Measurements from ENCODE around the gene CKAP2L.

DNA sequence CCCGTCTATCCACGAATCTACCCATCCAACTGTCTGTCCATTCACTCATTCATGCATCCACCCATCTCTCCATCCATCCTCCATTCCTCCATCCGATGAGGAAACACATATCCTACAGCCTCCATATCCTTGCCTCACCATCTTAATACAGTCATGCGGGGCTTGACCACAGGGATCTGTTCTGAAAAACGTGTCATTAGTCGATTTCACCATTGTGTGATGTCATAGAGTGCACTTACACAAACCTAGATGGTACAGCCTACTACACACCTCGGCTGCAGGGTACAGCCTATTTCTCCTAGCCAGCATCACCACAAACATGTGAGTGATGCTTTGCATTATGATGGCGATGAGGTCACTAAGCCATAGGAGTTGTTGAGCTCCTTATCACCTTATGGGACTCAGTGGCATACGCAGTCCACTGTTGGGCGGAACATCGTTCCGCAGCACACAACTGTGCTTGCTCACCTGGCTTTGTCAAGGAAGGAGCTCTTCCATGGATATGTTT lies 45.5 kb downstream of the CKAP2L start:
- TF ChIP-seq, protein P1, sequence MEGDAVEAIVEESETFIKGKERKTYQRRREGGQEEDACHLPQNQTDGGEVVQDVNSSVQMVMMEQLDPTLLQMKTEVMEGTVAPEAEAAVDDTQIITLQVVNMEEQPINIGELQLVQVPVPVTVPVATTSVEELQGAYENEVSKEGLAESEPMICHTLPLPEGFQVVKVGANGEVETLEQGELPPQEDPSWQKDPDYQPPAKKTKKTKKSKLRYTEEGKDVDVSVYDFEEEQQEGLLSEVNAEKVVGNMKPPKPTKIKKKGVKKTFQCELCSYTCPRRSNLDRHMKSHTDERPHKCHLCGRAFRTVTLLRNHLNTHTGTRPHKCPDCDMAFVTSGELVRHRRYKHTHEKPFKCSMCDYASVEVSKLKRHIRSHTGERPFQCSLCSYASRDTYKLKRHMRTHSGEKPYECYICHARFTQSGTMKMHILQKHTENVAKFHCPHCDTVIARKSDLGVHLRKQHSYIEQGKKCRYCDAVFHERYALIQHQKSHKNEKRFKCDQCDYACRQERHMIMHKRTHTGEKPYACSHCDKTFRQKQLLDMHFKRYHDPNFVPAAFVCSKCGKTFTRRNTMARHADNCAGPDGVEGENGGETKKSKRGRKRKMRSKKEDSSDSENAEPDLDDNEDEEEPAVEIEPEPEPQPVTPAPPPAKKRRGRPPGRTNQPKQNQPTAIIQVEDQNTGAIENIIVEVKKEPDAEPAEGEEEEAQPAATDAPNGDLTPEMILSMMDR (IDR thresholded peaks at IDR 0.05): no peak
- no peak for TF ChIP-seq POLR2A (IDR thresholded peaks at IDR 0.05)
